ENCODE results near the gene GNAS. TPM values are rescaled to one million over a fixed set of nuclear protein-coding genes. Genes with fewer than 3 reads are reported as not detected.

Gene GNAS
- total and polyA plus RNA-seq, 4 donors: 115 to 360 (median 277) TPM

GRCh38 chr20:58841539-58842264 is 10.8 kb upstream of the GNAS start:
- Histone ChIP-seq H3K27me3 (ENCODE audit: control insufficient read depth in 4 of 4, insufficient read depth in 4 of 4, low read length in 3 of 4) (peaks cover 0 to 3% (median under 1%) of the 10 kb centered on the region in 4 donors), H3K9ac (ENCODE audit: low read depth in 1 of 2, low read length in 2 of 2) (no peak overlapping the region), H3K36me3 (ENCODE audit: control insufficient read depth in 4 of 4, insufficient read depth in 3 of 4, low read depth in 1 of 4, low read length in 3 of 4) (no peaks in the 10 kb centered on the region), H3K4me3 (ENCODE audit: low read depth in 1 of 3, low read length in 3 of 3) (no peak overlapping the region), H3K27ac (ENCODE audit: low read depth in 1 of 2, low read length in 2 of 2) (no peak overlapping the region), H3K9me3 (ENCODE audit: control insufficient read depth in 4 of 4, low read length in 3 of 4) (no peaks in the 10 kb centered on the region), H3K4me1 (ENCODE audit: control insufficient read depth in 4 of 4, insufficient read depth in 4 of 4, low read length in 3 of 4) (peaks cover 0 to 14% (median 0%) of the 10 kb centered on the region in 4 donors)
- no peak for DNase-seq (ENCODE audit: low spot score)
- TF ChIP-seq MAX (IDR thresholded peaks at IDR 0.05) (no peak), SP1 (IDR thresholded peaks at IDR 0.05) (no peak), RXRA (IDR thresholded peaks at IDR 0.05) (no peak), ATF3 (IDR thresholded peaks at IDR 0.05) (no peak), EGR1 (IDR thresholded peaks at IDR 0.05; ENCODE audit: low read depth in 2 of 2) (no peak), TAF1 (conservative IDR thresholded peaks at IDR 0.05) (no peak), JUND (IDR thresholded peaks at IDR 0.05) (no peak)
- TF ChIP-seq, protein P1, sequence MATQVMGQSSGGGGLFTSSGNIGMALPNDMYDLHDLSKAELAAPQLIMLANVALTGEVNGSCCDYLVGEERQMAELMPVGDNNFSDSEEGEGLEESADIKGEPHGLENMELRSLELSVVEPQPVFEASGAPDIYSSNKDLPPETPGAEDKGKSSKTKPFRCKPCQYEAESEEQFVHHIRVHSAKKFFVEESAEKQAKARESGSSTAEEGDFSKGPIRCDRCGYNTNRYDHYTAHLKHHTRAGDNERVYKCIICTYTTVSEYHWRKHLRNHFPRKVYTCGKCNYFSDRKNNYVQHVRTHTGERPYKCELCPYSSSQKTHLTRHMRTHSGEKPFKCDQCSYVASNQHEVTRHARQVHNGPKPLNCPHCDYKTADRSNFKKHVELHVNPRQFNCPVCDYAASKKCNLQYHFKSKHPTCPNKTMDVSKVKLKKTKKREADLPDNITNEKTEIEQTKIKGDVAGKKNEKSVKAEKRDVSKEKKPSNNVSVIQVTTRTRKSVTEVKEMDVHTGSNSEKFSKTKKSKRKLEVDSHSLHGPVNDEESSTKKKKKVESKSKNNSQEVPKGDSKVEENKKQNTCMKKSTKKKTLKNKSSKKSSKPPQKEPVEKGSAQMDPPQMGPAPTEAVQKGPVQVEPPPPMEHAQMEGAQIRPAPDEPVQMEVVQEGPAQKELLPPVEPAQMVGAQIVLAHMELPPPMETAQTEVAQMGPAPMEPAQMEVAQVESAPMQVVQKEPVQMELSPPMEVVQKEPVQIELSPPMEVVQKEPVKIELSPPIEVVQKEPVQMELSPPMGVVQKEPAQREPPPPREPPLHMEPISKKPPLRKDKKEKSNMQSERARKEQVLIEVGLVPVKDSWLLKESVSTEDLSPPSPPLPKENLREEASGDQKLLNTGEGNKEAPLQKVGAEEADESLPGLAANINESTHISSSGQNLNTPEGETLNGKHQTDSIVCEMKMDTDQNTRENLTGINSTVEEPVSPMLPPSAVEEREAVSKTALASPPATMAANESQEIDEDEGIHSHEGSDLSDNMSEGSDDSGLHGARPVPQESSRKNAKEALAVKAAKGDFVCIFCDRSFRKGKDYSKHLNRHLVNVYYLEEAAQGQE (IDR thresholded peaks at IDR 0.05): no peak
- WGBS: 48% methylated on average over 58 of the region's 58 CpGs

DNA sequence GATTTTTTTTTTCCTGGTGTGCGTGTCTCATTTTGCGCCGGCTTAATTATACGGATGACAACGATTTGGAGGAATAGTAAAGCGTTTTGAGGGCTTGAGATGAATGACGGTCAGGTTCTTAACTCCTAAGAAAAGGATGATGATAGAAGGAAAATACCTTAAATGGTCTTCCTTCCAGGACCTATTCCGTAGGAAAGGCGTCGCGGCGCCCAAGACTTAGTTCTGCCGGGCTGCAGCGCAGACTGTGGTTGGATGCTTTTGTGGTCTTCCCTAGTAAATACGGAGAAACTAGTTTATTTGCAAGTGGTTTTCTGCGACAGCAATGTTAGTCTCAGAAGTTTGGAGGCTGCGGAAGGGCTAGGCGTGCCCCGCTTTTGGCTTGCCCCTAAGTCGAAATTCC is 10.2 kb upstream of the GNAS start:
- H3K4me1 ChIP-seq (ENCODE audit: control insufficient read depth in 4 of 4, insufficient read depth in 4 of 4, low read length in 3 of 4): peaks cover 0 to 14% (median 0%) of the 10 kb centered on the region in 4 donors
- whole genome bisulfite sequencing: 56% methylated on average over 20 of the region's 20 CpGs
- no peaks in the 10 kb centered on the region for H3K36me3 ChIP-seq (ENCODE audit: control insufficient read depth in 4 of 4, insufficient read depth in 3 of 4, low read depth in 1 of 4, low read length in 3 of 4)
- no peak overlapping the region for H3K4me3 ChIP-seq (ENCODE audit: low read depth in 1 of 3, low read length in 3 of 3)
- DNase-seq (ENCODE audit: low spot score): no peak
- peaks cover 0 to 3% (median under 1%) of the 10 kb centered on the region in 4 donors for H3K27me3 ChIP-seq (ENCODE audit: control insufficient read depth in 4 of 4, insufficient read depth in 4 of 4, low read length in 3 of 4)
- TF ChIP-seq CTCF (IDR thresholded peaks at IDR 0.05; ENCODE audit: low read depth, low read length, missing input control) (no peak), HNF4G (IDR thresholded peaks at IDR 0.05) (no peak), RXRA (IDR thresholded peaks at IDR 0.05) (no peak)
- no peak overlapping the region for H3K9ac ChIP-seq (ENCODE audit: low read depth in 1 of 2, low read length in 2 of 2)
- no peaks in the 10 kb centered on the region for H3K9me3 ChIP-seq (ENCODE audit: control insufficient read depth in 4 of 4, low read length in 3 of 4)
- no peak overlapping the region for H3K27ac ChIP-seq (ENCODE audit: low read depth in 1 of 2, low read length in 2 of 2)

DNA sequence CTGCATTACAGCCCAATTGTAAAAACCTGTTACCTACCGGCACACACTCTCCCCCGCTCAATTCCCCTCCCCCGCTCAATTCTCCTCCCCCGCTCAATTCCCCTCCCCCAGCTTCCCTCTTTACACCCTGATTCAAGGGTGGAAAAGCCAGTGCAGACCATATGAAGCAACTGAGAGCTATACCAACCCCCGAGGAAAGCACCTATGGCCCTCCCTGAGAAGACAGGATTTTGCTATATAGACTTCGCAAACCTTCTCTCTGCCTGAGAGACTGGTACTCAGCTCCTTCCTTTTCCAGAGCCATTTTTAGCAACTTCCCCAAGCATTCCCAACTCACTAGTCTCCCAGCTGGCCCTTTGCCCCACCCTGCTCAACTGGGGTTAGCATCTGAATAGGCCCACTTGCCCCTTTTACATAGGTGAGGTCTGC is 9.4 kb upstream of the GNAS start:
- no peak for DNase-seq (ENCODE audit: low spot score)
- Histone ChIP-seq H3K4me1 (ENCODE audit: control insufficient read depth in 4 of 4, insufficient read depth in 4 of 4, low read length in 3 of 4) (peaks cover 0 to 14% (median 0%) of the 10 kb centered on the region in 4 donors), H3K4me3 (ENCODE audit: low read depth in 1 of 3, low read length in 3 of 3) (no peak overlapping the region), H3K27me3 (ENCODE audit: control insufficient read depth in 4 of 4, insufficient read depth in 4 of 4, low read length in 3 of 4) (peaks cover 0 to 3% (median under 1%) of the 10 kb centered on the region in 4 donors), H3K9me3 (ENCODE audit: control insufficient read depth in 4 of 4, low read length in 3 of 4) (no peaks in the 10 kb centered on the region), H3K27ac (ENCODE audit: low read depth in 1 of 2, low read length in 2 of 2) (no peak overlapping the region), H3K36me3 (ENCODE audit: control insufficient read depth in 4 of 4, insufficient read depth in 3 of 4, low read depth in 1 of 4, low read length in 3 of 4) (no peaks in the 10 kb centered on the region), H3K9ac (ENCODE audit: low read depth in 1 of 2, low read length in 2 of 2) (no peak overlapping the region)
- WGBS: 48% methylated on average over 6 of the region's 6 CpGs
- TF ChIP-seq, protein P1 (IDR thresholded peaks at IDR 0.05): no peak
- TF ChIP-seq MAX (IDR thresholded peaks at IDR 0.05) (no peak), ATF3 (IDR thresholded peaks at IDR 0.05) (no peak), CTCF (IDR thresholded peaks at IDR 0.05; ENCODE audit: low read depth, low read length, missing input control) (no peak), RXRA (IDR thresholded peaks at IDR 0.05) (no peak), YY1 (IDR thresholded peaks at IDR 0.05) (no peak), EGR1 (IDR thresholded peaks at IDR 0.05; ENCODE audit: low read depth in 2 of 2) (no peak)

Measured in liver (tissue), 9 donors.